T-helper 2 cell treated with Interferon-gamma antibody and Interleukin-4, amounts not matched to agents 100 ng/mL and 5 ng/mL, for 36 hours (primary cell): ENCODE results near the gene HMG20A. TPM values are rescaled to one million over a fixed set of nuclear protein-coding genes. Genes with fewer than 3 reads are reported as not detected.

Source experiments
- intact Hi-C: fragments of 100-400 bp; cut with micrococcal nuclease; formaldehyde crosslinking; loops from one replicate; pipeline ENCODE4 v1.15.1; 2023
- total RNA-seq: library from RNA; stranded (reverse); gene quantifications from 2 replicates; pipeline ENCODE4 v1.2.3, GENCODE V29; 2022

Gene HMG20A
- total RNA-seq, 1 donor from 2014 or later, result 44.2 TPM

DNA sequence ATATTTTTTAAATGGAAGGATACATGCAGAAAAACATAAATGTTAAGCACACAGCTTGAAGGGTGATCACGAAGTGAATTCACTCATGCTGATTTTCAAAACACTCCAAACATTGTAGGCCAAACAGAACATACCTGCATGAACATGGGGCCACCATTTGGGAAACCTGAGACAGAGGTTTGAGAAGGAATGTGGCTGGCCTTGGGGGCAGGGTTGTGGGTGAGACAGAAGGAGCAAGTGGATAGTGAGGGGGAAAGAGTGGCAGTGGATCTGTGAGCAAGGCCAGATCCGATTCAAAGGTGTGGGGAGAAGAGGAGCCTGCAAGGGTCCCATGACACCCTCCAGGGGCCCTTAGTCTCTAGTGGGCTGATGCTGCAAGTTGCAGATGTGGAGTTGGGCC, 94.9 kb downstream of the HMG20A start:
- intact Hi-C loops, result no loop called here

DNA sequence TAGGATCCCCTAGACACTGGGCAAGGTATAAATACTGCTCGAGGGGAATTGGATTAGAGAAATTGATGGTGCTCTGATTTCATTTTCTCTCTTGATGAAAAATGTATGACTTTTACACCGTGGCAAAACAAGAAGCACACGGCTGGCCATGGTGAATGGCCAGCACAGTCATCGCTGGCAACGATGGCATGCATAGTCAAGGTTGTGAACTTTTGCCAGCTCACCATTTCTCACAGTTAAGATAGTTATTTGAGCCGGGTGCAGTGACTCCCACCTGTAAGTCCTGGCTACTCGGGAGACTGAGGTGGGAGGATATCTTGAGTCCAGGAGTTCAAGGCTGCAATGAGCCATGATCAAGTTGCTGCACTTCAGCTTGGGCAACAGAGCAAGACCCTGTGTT, 95.4 kb downstream of the HMG20A start:
- intact Hi-C loops, result no loop called here

DNA sequence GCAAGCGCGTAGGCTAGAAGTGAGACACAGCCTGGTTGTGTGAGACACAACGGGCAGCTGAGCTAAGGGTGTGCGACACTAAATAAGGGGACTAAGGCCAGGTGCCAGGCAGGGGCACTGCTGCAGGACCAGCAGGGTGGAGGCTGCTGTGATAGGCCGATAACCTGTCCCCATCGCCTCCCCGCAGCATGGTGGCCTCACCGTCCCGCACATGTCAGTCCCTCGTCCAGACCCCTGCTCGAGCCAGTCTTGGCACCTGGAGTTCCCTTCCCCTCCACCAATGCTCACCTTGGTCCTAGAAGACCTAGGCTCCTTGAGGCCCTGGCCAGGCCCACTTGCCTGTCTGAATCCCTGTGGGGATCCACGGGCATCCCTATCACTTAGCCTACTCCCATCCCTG, 96.1 kb downstream of the HMG20A start:
- intact Hi-C loops, result no loop called here

DNA sequence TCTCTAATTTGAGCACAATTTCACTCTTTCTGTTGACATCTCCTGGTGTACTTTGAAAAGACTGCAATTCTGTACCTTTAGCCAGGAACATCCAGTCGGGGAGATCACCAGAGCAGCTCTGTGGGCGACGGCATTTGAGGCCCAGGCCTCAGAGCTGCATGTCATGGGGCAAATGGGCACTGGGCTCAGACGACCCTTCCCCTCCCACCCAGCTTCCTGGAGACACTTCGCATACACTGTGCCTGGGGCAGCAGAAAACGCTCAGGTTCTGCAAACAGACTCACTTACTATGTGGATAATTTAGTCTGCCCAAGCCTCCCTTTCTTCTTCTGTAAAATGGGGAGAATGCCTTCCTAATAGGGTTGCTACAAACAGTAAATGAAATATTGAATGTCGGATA, 96.9 kb downstream of the HMG20A start:
- intact Hi-C loops, result no loop called here

DNA sequence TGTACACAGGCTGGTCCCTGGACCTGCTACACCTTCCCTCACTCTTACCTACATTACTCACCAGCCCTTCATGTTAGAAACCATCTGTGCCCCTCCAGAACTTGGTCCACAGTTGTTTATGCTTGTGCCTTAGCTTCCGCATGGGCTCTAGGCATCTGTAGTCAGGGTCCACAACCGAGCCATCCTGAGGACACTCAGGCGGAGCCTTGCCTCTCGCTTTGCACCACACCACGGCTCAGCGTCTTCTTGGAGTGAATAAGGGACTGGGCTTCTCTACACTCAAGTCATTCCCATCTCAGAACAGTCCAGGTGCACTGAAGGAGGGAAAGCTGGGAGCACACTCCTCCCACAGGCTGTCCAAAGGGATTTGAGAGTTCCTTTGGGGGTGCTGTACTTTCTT, 97.8 kb downstream of the HMG20A start:
- intact Hi-C loops, result no loop called here

DNA sequence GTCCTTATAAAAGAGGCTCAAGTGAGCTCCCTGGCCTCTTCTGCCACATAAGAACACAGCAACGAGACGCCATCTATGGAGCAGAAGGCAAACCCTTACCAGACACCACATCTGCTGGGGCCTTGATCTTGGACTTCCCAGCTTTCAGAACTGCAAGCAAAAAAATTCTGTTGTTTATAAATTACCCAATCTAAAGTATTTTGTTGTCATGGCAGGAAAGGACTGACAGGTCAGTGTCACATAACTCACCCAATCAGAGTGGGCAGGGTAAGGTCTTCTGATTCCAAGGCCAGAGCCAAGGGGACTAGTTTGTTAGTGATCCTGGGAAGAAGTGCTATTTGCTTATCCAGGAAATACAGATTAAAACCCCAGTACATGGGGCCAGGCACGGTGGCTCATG, 98.9 kb downstream of the HMG20A start:
- intact Hi-C loops, result no loop called here

DNA sequence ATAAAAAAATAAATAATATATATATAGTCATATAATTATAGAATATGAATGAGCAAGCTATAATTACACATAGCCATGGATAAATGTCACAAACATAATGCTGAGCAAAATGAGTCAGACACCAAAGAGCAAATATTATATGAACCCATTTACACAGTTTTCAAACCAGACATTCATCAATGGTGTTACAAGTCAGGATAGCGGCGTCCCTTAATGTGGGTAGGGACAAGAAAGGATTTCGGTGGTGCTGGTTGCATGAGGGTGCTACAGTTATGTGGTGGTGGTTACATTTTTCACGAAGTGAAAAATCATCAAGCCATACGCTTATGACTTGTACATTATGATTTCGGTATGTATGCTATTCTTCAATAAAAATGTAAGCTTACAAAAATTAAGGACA, 100.5 kb downstream of the HMG20A start:
- intact Hi-C loops, result no loop called here

DNA sequence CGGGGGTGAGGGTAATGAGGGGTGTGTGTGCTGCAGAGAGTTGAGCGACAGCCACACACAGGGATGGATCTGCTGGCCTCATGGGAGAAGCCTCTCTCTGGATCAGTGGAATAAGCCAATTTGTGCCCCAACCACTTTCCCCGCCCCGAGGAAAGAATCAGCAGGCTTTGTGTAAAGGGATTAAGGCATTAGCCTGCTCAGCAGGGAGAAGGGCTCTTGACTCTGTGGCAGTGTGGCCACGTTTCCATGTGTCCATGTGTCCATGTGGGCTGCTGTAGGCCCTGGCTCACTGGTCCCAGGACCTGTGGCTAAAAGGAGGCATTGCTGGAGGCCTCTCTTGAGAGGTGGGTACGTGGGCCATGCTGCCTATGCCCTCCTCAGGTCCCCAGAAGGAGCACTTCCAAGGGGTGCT, 104.7 kb downstream of the HMG20A start:
- intact Hi-C loops, result no loop called here

DNA sequence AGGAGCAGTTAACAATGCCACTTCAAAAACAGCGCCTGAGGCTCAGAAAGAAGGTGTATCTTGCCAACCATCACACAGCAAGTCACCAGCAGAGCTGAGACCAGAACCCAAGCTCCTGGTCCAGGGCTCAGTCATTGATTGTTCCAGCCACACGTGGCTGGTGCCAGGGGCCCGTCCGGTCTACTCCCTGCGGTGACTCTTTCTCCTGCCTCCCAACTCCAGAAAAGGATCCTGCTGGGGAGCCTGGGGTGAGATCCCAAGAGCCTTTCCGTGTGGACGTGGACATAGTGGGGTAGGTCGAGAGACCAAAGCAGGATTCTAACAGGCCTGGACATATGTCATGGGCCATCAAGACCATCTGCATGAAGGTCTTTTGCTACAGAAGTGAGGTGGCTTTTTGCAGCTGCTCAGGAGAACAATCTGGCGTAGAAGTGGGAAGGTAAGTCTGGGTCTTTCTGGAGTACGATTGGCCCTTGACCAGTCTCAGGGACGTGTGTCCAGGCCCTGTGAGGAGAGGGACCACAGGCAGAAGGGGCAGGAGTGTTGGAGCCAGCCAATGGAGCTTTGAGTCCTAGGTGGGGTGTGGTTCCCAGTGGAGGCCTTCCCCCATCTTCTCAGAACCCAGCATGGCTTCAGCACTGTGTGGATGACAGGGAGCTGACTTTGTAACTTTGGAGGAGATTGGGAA, 105.4 kb downstream of the HMG20A start:
- intact Hi-C loops, result no loop called here

DNA sequence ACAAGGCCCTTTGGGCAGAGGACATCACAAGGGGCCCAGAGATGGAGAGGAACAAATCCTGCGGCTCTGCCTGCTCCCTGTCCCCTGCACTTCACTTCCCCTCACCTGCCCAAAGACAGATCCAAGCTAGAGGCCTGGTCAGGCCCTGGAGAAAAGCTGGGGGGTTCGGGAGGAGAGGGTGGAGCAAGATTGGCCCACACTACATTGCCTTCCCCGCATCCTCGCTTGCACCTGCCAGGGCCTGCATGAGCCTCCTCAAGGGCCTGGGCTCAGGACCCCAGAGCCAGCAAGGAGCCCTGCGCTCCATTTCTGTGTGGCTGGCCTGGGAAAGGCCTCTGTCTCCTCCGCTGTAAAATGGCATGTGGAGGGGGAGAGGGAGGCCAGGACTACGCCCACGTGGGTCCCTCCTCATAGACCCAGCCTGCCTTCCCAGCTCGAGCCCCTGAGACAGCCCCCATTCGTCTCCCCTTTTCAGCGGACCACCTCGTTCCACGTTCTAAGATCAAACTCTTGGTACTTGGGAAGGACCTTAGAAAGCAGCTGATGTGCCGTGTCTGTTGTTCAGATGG, 106.0 kb downstream of the HMG20A start:
- intact Hi-C loops, result no loop called here

DNA sequence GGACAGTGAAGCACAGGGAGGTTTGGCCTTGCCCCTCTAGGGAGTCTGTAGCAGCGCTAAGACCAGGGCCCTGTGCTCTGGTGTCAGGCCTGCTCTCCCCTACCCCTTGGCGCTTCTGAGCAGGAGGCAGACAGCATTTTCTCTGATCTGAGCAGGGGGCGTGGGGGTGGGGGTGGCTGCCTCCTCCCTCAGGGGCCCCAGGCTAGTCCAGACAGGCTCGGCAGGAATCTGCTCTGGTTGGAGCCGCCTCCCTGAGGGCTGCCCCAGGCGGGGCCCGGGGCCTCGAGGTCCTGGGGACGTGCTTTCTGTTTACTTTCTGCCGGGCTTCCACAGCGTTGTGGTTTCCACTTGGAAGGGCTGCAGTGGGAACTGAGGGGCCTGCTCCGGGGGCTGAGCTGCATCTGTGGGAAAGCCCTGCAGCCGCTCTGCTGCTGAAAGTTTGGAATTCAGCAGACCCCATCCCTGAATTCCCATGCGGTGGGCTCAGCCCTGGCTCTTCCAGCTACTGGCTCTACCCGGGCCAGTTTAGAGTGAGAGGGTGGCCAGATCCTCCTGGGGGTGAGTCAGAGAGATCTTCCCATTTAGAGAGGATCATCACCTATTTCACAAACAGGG, 106.6 kb downstream of the HMG20A start:
- intact Hi-C loops, result no loop called here

DNA sequence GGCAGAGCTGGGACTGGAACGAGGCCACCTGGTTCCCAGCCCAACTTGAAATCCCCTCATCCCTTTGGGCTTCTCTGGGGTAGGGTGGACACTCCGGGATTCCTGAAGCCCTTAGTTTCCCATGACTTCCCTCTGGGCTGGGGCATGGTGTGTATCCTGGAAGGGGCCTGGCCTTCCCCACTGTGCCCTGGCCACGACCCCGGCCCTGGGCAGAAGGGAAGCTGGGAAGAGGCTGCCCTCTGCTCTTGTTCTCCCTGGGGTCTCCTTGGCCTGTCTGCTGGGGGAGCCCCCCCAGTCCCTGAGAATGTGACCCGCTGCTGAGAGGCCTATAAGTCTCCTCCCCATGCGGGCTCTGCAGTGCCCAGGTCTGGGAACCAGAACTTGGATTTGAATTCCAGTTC, 107.1 kb downstream of the HMG20A start:
- intact Hi-C loops, result no loop called here

DNA sequence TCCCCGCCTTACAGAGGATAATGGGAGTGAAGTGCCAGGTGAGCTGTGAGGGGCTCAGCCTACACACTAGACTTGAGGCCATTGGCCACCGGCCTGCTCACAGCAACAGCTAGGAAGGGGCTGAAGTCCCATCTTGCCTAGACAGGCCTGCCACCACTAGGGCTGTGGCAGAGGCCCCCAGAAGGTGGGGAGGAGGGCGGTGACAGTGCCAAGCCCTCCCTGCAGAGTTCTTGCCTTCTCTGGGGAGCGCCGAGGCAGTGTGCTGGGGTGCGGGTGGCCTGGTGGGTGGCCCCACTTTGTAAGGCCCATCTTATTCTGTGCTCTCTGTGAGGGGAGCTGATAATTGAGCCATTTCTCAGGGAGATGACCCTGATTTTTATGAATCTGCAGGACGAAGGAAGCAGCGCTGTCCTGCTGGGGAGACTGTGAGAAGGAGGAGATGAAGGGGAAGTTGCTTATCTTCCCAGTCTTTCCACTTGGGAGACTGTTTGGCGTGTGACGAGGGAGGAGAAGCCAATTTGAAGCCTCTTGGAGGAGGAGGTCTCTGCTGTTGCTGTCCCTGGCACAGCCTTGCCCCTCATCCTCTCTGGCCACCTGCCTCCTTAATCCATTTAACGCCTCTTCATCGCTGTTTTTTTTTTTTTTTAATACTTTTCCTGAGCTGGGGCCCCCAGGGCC, 107.7 kb downstream of the HMG20A start:
- intact Hi-C loops, result no loop called here

DNA sequence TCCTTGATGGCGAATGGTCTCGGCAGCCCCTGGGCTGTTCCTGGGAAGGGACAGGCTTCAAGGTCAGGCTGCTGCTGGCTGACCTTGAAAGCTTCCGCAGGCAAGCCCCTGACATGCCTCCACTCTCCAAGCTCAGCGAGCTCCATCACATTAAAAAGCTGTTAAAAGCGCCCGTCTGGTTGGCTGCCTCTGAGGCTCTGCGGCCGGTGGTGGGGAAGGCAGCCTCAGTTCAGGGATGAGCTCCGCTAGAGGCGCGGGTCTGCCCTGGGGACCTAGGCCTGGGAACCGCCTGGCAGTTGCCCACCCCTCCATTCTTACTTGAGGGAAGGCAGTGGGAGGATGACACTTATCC, 108.3 kb downstream of the HMG20A start:
- intact Hi-C loops, result no loop called here

DNA sequence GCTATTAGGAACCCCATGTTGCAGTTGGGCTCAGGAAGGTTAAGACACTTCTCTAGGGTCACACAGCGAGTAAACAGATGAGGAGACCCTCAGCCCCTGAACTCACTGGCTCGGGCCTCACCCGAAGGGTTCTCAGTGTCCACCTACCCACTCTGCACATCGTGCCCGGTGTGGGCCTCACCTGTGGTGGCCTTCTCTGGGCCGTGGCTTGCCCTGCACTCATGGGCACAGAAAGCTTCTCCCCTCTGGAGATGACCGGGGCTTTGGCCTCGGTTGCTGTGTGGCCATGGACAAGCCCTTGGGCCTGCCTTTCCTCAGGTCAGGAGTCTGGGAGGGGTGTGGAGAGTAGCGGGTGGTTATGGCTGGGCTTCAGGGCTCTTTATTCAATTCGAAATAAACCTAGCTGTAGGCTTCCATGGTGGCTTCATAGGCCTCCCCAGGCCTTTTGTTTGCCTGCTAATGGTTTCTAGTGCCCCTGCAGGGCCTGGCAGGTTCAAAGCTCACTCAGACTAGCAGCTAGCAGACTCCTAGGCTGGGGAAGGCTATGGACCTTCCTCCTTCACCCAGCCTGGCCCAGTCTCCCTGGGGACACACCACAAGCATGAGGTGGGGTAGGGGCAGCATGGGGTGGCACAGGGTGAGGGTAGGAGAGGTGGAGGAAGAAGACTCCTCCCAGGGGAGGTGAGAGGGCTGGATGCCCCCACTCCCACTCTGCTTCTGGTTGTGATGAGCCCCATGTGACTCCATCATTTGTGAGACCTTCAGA, 108.9 kb downstream of the HMG20A start:
- intact Hi-C loops, result no loop called here

DNA sequence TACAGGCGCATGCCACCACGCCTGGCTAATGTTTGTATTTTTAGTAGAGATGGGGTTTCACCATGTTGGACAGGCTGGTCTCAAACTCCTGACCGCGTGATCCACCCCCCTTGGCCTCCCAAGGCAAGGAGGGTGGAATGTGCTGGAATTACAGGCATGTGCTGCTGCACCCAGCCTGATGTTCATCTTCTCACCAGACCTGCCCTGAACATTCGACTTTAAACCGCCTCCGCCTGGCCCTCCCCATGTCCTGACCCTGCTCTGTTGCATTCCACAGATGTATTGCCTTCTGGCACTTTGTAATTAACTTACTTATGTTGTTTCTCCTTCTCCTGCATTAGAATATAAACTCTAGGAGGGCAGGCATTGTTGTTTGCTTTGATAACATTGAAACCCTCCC, 109.9 kb downstream of the HMG20A start:
- intact Hi-C loops, result no loop called here

DNA sequence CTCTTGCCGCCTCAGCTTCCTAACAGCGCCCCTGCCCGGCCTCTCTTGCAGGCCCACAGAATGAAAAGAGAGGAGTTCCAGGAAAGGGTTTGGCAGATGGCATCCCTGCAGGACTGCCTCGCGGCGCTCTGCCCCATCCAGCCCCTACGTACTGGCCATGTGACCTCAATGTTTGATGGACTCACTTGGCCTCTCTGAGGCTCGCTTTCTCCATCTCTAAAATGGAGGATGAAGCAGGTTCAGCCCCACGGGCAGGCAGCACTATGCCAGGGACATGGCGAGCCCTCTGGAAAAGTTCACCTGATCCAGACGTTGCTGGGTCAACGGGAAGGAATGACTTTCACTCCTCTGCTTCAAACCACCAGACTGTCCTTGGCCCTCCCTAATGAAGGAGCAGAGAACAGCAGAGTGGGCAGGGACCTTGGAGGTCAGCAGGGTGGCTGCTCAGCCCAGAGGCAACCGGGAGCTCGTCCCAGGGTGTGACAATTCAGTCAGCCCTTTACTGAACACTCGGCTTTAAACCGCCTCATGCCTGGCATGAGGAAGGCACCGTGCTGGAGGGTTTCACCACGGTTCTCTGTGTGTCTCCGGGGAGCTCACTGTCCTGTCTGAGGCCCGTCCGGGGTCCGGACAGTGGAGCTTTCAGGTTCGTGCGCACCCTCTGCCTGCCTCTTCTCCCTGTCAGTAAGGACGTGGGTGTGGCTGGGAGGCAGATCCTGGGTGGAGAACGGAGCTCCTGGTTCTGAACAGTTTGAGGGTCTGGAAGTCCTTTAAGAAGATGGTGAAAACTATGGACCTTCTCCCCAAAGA, 110.7 kb downstream of the HMG20A start:
- intact Hi-C loops, result no loop called here

DNA sequence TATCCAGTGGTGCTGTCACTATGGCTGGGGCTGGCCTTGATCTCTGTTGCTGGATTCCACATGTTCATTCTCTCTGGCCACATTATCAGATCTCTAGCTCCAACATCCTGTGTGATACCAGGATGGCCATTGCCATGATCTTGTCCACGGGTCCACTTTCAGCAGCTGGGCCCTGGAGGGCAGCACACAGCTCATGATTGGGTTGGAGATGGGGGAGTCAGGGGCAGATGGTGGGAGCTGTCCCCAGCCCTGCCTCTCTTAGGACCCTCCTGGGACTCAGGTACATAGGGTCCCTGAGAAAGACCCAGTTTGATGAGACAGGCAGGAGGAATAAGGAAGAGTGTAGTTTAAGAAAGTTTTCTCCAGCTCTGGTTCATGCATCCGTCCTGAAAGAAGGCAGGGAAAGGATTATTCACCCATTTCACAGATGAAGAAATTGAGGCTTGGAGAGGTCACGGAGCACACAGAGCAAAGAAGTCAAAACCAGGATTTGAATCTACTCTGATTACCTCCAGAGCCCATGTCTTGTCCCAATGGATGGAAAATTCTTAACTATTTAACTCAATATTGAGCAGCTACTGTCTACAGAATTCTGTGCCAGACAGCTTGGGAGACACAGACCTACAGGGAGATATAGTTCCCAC, 111.5 kb downstream of the HMG20A start:
- intact Hi-C loops, result no loop called here

DNA sequence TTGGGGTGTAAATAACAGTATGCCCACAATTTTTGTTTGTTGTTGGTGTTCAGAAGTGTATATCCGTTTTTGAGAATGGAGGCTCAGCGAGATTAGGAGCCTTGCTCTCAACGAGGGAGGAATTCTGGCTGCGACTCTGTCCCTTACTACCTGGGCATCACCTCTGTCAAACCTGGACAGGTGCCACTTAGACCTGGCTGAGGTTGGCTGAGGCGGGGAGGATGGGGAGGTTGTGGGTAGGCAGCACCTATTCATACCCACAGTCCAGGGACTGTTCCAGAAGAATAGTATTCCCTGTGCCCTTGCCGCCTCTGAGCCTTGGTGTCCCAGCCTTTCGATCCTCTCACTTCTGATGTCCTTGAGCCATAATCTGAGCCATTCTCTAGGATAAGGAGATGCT, 112.2 kb downstream of the HMG20A start:
- intact Hi-C loops, result no loop called here

DNA sequence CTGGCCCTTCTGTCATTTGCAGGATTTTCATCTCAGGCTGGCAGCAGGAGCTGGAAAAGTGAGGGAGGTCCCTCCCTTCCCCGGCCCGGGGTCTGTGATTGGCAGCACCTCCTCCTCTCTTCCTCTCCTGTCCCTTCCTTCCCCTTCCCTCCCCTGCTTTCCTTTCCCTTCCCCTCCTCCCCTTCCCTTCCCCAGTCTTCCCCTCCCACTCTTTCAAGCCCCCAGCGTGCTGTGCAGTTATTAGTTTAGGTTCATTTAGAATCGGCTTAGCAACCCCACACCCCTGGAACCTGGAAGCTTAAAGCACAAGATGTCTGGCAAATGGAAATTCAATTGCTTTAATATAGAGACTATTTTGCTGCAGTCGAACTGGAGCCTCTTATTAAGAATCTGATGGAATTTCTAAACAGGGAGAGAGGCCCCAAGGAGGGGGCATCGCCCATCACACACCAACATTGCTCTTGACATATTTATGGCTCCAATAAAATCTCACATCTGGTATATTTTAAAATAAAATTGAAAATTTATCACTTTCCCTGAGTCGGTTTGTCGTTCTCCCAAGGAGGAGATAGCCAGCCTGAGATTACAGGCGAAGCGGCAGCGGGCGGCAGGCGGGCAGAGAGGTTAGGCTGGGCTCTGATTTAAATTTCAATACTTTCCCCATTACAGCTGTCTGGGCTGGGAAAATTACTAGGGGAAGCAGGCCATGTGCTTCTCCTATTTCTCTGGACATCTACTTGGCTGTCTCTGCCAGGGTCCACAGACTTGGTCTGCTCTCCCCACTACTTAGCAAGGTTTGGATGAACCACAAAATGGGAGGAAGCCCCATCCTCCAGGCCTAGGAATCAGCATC, 113.1 kb downstream of the HMG20A start:
- intact Hi-C loops, result no loop called here
